ENCODE data around the gene NKX1-1.
"Not testable (repeated sequence)": the region's sequence is repeated elsewhere in the genome, so short reads cannot be mapped to it uniquely, and the experiment has no call there.

Gene NKX1-1

GRCh38 chr4:1383728-1384591 is 22.3 kb downstream of the NKX1-1 start:
- no peak for DNase-seq

- no peak for DNase-seq
Measured at GRCh38 chr4:1382776-1383727, 23.2 kb downstream of the NKX1-1 start.

GRCh38 chr4:1381944-1382541 is 24.2 kb downstream of the NKX1-1 start:
- no peak for DNase-seq

GRCh38 chr4:1381181-1381621 is 25.0 kb downstream of the NKX1-1 start:
- DNase-seq: no peak

GRCh38 chr4:1380368-1381151 is 25.7 kb downstream of the NKX1-1 start:
- no peak for DNase-seq

- no peak for DNase-seq
Measured at GRCh38 chr4:1379801-1380331, 26.4 kb downstream of the NKX1-1 start.

- DNase-seq: no peak
Measured at GRCh38 chr4:1379351-1379781, 26.9 kb downstream of the NKX1-1 start.

- no peak for DNase-seq
Measured at GRCh38 chr4:1378559-1379231, 27.5 kb downstream of the NKX1-1 start.

- no peak for DNase-seq
Measured at GRCh38 chr4:1377606-1378261, 28.5 kb downstream of the NKX1-1 start.

- DNase-seq: no peak
Measured at GRCh38 chr4:1376841-1377605, 29.2 kb downstream of the NKX1-1 start.

GRCh38 chr4:1376391-1376840 is 29.8 kb downstream of the NKX1-1 start:
- no peak for DNase-seq

GRCh38 chr4:1375761-1376322 is 30.4 kb downstream of the NKX1-1 start:
- DNase-seq: no peak

GRCh38 chr4:1375051-1375721 is 31.1 kb downstream of the NKX1-1 start:
- DNase-seq: no peak

- DNase-seq: no peak
Measured at GRCh38 chr4:1374706-1375045, 31.6 kb downstream of the NKX1-1 start.

GRCh38 chr4:1373892-1374705 is 32.1 kb downstream of the NKX1-1 start:
- DNase-seq: no peak

- not testable (repeated sequence) for DNase-seq
Measured at GRCh38 chr4:1372576-1372975, 33.7 kb downstream of the NKX1-1 start.

- no peak for DNase-seq
Measured at GRCh38 chr4:1371176-1372165, 34.8 kb downstream of the NKX1-1 start.

Data from SHP77 (cell line).